SK-N-SH (cell line): ENCODE measurements around the gene ZNF514. TPM values are rescaled to one million over a fixed set of nuclear protein-coding genes. Genes with fewer than 3 reads are reported as not detected.
A peak's percentile ranks its signal among the peaks of the same experiment; 100 is the strongest.

Experiments
- CTCF ChIA-PET: fragments of 300-600, 350-600 bp; formaldehyde crosslinking; extraction: SDS; loops from one replicate; lab custom pipeline; 2021; lab: Yijun Ruan, JAX
- POLR2A ChIA-PET: fragments of 350-600 bp; sonication (Branson Sonifier 250); formaldehyde crosslinking; extraction: SDS; loops from one replicate; lab custom pipeline; 2020; ENCODE audit warnings: antibody characterized with exemption, inconsistent platforms; lab: Yijun Ruan, JAX
- DNase-seq: peaks from one replicate; pipeline ENCODE4 v3.0.0; 2012
- H2AFZ ChIP-seq: fragments of 200-600 bp; sonication (generic); 2 replicates; pipeline ENCODE4 v1.8.1; 2016; ENCODE audit warnings: antibody characterized with exemption, mild to moderate bottlenecking, low read depth
- H3F3A ChIP-seq: fragments of 200-600 bp; sonication (generic); replicated peaks from 2 replicates; pipeline ENCODE3; 2016; ENCODE audit warnings: antibody characterized with exemption, mild to moderate bottlenecking; ENCODE audit not compliant: insufficient read depth
- H3K27ac ChIP-seq, 2 experiments: fragments of 200-500 bp in 1 of 2; fragments of 200-600 bp in 1 of 2; sonication (Bioruptor generic) in 1 of 2; sonication (generic), shearing (Covaris generic) in 1 of 2; 2 replicates each; pipeline versions ENCODE4 v1.5.1 to v1.6.1; 2014 to 2016; ENCODE audit warnings: low read depth in 2 of 2, inconsistent platforms in 1 of 2, low read length in 1 of 2, mild to moderate bottlenecking in 1 of 2, mixed read lengths in 1 of 2
- H3K27me3 ChIP-seq: fragments of 200-600 bp; sonication (generic), shearing (Covaris generic); 2 replicates; pipeline ENCODE4 v1.6.1; 2016; ENCODE audit warnings: mixed run types; ENCODE audit not compliant: insufficient read depth
- H3K36me3 ChIP-seq, 2 experiments: fragments of 200-500 bp in 1 of 2; fragments of 200-600 bp in 1 of 2; sonication (Bioruptor generic) in 1 of 2; sonication (generic) in 1 of 2; replicated peaks in 1 of 2; 2 replicates each; pipeline versions ENCODE3 to v1.5.1; 2014 to 2016; ENCODE audit warnings: low read length in 1 of 2, mild to moderate bottlenecking in 1 of 2; ENCODE audit not compliant: insufficient read depth in 2 of 2, control insufficient read depth in 1 of 2
- H3K4me1 ChIP-seq, 2 experiments: fragments of 200-500 bp in 1 of 2; fragments of 200-600 bp in 1 of 2; sonication (Bioruptor generic) in 1 of 2; sonication (generic), shearing (Covaris generic) in 1 of 2; 2 replicates each; pipeline versions ENCODE4 v1.5.1 to v1.6.1; 2014 to 2016; ENCODE audit warnings: low read depth in 1 of 2, low read length in 1 of 2, mixed run types in 1 of 2; ENCODE audit not compliant: insufficient read depth in 2 of 2, control insufficient read depth in 1 of 2
- H3K4me2 ChIP-seq: fragments of 200-600 bp; sonication (generic), shearing (Covaris generic); 2 replicates; pipeline ENCODE4 v1.6.1; 2017; ENCODE audit warnings: mixed run types
- H3K4me3 ChIP-seq, 2 experiments: fragments of 200-500 bp in 1 of 2; fragments of 200-600 bp in 1 of 2; sonication (Bioruptor generic) in 1 of 2; sonication (generic), shearing (Covaris generic) in 1 of 2; 2 replicates each; pipeline versions ENCODE4 v1.5.1 to v1.8.1; 2014 to 2016; ENCODE audit warnings: low read depth in 2 of 2, inconsistent platforms in 1 of 2, low read length in 1 of 2, mild to moderate bottlenecking in 1 of 2, mixed read lengths in 1 of 2, moderate library complexity in 1 of 2
- H3K79me2 ChIP-seq: fragments of 200-600 bp; sonication (generic); 2 replicates; pipeline ENCODE4 v1.8.1; 2017; ENCODE audit warnings: mild to moderate bottlenecking; ENCODE audit not compliant: insufficient read depth
- H3K9ac ChIP-seq: fragments of 200-600 bp; sonication (generic); 2 replicates; pipeline ENCODE4 v1.6.1; 2017; ENCODE audit warnings: mixed run types
- H3K9me2 ChIP-seq: fragments of 200-600 bp; sonication (generic); 2 replicates; pipeline ENCODE4 v1.6.1; 2017; ENCODE audit warnings: mixed run types
- H3K9me3 ChIP-seq: fragments of 200-600 bp; sonication (generic); 2 replicates; pipeline ENCODE4 v1.6.1; 2017; ENCODE audit warnings: mixed run types, mild to moderate bottlenecking, moderate library complexity
- H4K20me1 ChIP-seq: fragments of 200-600 bp; sonication (generic); 2 replicates; pipeline ENCODE4 v1.6.1; 2017; ENCODE audit warnings: mild to moderate bottlenecking, mixed run types; ENCODE audit not compliant: insufficient read depth
- CHD2 ChIP-seq: fragments of 150-350 bp; IDR thresholded peaks from 2 replicates; pipeline ENCODE4 v1.6.1; 2018; ENCODE audit warnings: low read length; ENCODE audit not compliant: partially characterized antibody
- EP300 ChIP-seq, 2 experiments: IDR thresholded peaks; 2 replicates each; pipeline versions ENCODE4 v1.4.0 to v1.6.1; 2012; ENCODE audit warnings: borderline replicate concordance in 1 of 2, low read depth in 1 of 2, low read length in 1 of 2
- EZH2phosphoT487 ChIP-seq: fragments of 200-600 bp; sonication (generic); IDR thresholded peaks from 2 replicates; pipeline ENCODE4 v1.6.1; 2017; ENCODE audit warnings: low read depth, mixed run types, mild to moderate bottlenecking, antibody characterized with exemption, moderate library complexity, borderline replicate concordance
- FOSL2 ChIP-seq: IDR thresholded peaks from 2 replicates; pipeline ENCODE4 v1.4.0; 2012; ENCODE audit warnings: low read depth, mild to moderate bottlenecking, moderate library complexity, borderline replicate concordance
- FOXJ3 ChIP-seq: sonication (generic); formaldehyde crosslinking; IDR thresholded peaks from 2 replicates; pipeline ENCODE4 v1.5.1; 2020; ENCODE audit warnings: mild to moderate bottlenecking, missing genetic modification reagents
- NFIC ChIP-seq: IDR thresholded peaks from 2 replicates; pipeline ENCODE4 v1.4.0; 2012; ENCODE audit warnings: borderline replicate concordance
- NRF1 ChIP-seq: IDR thresholded peaks from 2 replicates; pipeline ENCODE4 v1.6.1; 2012; ENCODE audit warnings: low read depth, mild to moderate bottlenecking, low read length
- RAD21 ChIP-seq: IDR thresholded peaks from 2 replicates; pipeline ENCODE4 v1.6.1; 2012; ENCODE audit warnings: mild to moderate bottlenecking, low read length
- SIN3A ChIP-seq: IDR thresholded peaks from 2 replicates; pipeline ENCODE4 v1.6.1; 2012; ENCODE audit warnings: low read depth, mild to moderate bottlenecking, low read length, moderate library complexity, borderline replicate concordance
- TAF1 ChIP-seq: IDR thresholded peaks from 2 replicates; pipeline ENCODE4 v1.6.1; 2012; ENCODE audit warnings: low read depth, mild to moderate bottlenecking, low read length, moderate library complexity, borderline replicate concordance
- TCF12 ChIP-seq: IDR thresholded peaks from 2 replicates; pipeline ENCODE4 v1.4.0; 2012
- TEAD4 ChIP-seq: IDR thresholded peaks from 2 replicates; pipeline ENCODE4 v1.4.0; 2012; ENCODE audit warnings: mild to moderate bottlenecking, borderline replicate concordance; ENCODE audit not compliant: insufficient read depth
- WGBS: methylation state at CpG from one replicate; pipeline ENCODE4 v1.1.6; 2017; ENCODE audit warnings: low lambda C conversion rate; 5-methylcytosine and 5-hydroxymethylcytosine counted together
- polyA plus RNA-seq, 3 experiments: library from polyadenylated mRNA; depleted of rRNA; stranded (reverse); fragments of >200 nt; gene quantifications; 2 replicates each; pipeline ENCODE4 v1.2.3, GENCODE V29; 2012
- TF ChIP-seq, protein P1 (sequence below): IDR thresholded peaks from 2 replicates; pipeline ENCODE4 v1.4.0; 2012; ENCODE audit warnings: low read depth, borderline replicate concordance
- TF ChIP-seq, protein P2 (sequence below): IDR thresholded peaks from 2 replicates; pipeline ENCODE4; 2012
- TF ChIP-seq, protein P3 (sequence below): IDR thresholded peaks from 2 replicates; pipeline ENCODE4 v1.4.0; 2012; ENCODE audit warnings: low read depth

The ZNF514 gene
- polyA plus RNA-seq, 1 of the 3 experiments (the other 2 are of a cell fraction), result 9.0 TPM

DNA sequence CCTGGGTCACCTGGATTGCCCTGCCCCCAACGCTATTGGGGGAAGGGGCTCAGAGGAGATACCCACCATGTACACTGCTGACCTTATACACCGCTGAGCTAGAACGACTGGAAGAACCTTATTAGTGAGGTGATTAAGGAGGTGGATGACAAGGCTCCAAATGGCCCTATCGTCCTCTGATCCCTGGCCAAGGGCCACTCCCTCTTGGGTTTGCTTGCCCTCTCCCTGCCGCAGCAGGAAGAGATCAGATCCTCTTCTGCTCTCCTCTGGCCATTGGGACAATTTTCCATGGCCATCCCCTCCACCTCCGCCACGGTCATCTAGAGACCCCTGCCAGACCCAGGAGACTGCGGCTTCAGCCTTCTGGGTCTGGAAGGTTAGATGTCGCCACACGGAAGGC is 1.2 kb downstream of the ZNF514 start:
- peak overlapping the region; percentile 74 to 79 for H3K4me3 ChIP-seq
- TF ChIP-seq CHD2 (no peak), RAD21 (no peak), NFIC (no peak), FOSL2 (no peak)
- TF ChIP-seq, protein P1, sequence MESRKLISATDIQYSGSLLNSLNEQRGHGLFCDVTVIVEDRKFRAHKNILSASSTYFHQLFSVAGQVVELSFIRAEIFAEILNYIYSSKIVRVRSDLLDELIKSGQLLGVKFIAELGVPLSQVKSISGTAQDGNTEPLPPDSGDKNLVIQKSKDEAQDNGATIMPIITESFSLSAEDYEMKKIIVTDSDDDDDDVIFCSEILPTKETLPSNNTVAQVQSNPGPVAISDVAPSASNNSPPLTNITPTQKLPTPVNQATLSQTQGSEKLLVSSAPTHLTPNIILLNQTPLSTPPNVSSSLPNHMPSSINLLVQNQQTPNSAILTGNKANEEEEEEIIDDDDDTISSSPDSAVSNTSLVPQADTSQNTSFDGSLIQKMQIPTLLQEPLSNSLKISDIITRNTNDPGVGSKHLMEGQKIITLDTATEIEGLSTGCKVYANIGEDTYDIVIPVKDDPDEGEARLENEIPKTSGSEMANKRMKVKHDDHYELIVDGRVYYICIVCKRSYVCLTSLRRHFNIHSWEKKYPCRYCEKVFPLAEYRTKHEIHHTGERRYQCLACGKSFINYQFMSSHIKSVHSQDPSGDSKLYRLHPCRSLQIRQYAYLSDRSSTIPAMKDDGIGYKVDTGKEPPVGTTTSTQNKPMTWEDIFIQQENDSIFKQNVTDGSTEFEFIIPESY, result no peak
- H3K9me2 ChIP-seq, result no peaks in the 10 kb centered on the region
- H3K4me1 ChIP-seq, result peaks cover 0 to 16% of the 10 kb centered on the region in 2 experiments; a peak in 1 of 4 replicates
- no peak for DNase-seq
- 55% methylated on average over 9 of the region's 10 CpGs for whole genome bisulfite sequencing
- no peaks in the 10 kb centered on the region; the same call in 1 of the 2 replicates for H3K79me2 ChIP-seq
- POLR2A ChIA-PET, result interaction anchor here (2.6 kb wide), 1 partner anchor 37 kb away, joined by 8 read pairs; the partner anchor contains the start of gene MRPS5
- CTCF ChIA-PET, result interaction anchor here (1.1 to 1.9 kb wide), 2 partner anchors 43 to 136 kb away, joined by 4 read pairs; no protein-coding TSS in a partner anchor
- peak overlapping the region in 1 of 2 experiments; percentile 80; a peak in 1 of 4 replicates for H3K27ac ChIP-seq
- no peaks in the 10 kb centered on the region for H3K27me3 ChIP-seq
- no peaks in the 10 kb centered on the region for H4K20me1 ChIP-seq
- H3K4me2 ChIP-seq, result peak overlapping the region; percentile 93
- H3K36me3 ChIP-seq, result peaks cover 37 to 49% of the 10 kb centered on the region in 2 experiments
- H3K9me3 ChIP-seq, result no peaks in the 10 kb centered on the region
- H2AFZ ChIP-seq, result peak overlapping the region; percentile 84; the same call in 1 of the 2 replicates
- H3F3A ChIP-seq, result peaks cover 14% of the 10 kb centered on the region
- peak overlapping the region; percentile 80 for H3K9ac ChIP-seq

DNA sequence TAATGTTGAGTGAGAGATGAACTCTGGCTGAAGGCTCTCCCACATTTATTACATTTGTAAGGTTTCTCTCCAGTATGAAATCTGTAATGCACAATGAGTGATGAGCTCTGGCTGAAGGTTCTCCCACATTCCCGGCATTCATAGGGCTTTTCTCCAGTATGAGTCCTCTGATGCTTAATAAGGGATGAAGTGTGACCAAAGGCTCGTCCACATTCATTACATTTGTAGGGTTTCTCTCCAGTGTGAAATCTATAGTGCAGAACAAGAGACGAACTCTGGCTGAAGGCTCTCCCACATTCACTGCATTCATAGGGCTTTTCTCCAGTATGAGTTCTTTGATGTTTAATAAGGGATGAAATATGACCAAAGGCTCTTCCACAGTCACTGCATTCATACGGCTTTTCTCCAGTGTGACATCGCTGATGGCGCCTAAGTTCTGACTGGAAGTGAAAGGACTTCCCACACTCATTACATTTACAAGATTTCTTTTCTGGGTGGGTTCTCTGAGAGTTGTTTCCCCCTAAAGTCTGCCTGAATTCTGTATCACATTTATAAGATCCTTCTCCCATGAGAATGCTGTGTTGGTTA is 10.2 kb downstream of the ZNF514 start:
- no peak for DNase-seq
- ChIA-PET POLR2A (no interaction called here), CTCF (no interaction called here)

More for the DNA sequence above, 10.2 kb downstream of the ZNF514 start:
- no peak overlapping the region for H3K9ac ChIP-seq
- no peak overlapping the region for H3K4me2 ChIP-seq
- H3K27ac ChIP-seq, result no peak overlapping the region
- H3K4me3 ChIP-seq, result no peak overlapping the region; a peak in 1 of 4 replicates
- no peak for TF ChIP-seq SIN3A
- TF ChIP-seq NRF1, result no peak
- TF ChIP-seq FOXJ3 (CRISPR knock-in tag), result no peak
- TF ChIP-seq, protein P2, sequence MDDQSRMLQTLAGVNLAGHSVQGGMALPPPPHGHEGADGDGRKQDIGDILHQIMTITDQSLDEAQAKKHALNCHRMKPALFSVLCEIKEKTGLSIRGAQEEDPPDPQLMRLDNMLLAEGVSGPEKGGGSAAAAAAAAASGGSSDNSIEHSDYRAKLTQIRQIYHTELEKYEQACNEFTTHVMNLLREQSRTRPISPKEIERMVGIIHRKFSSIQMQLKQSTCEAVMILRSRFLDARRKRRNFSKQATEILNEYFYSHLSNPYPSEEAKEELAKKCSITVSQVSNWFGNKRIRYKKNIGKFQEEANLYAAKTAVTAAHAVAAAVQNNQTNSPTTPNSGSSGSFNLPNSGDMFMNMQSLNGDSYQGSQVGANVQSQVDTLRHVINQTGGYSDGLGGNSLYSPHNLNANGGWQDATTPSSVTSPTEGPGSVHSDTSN, result no peak
- TF ChIP-seq, protein P3, sequence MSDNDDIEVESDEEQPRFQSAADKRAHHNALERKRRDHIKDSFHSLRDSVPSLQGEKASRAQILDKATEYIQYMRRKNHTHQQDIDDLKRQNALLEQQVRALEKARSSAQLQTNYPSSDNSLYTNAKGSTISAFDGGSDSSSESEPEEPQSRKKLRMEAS, result no peak
- no peak for TF ChIP-seq TEAD4
- no peak for TF ChIP-seq EZH2phosphoT487
- no peak for TF ChIP-seq TCF12
- TF ChIP-seq TAF1, result no peak
- TF ChIP-seq EP300 (IDR thresholded peaks at IDR 0.05; ENCODE audit: borderline replicate concordance in 1 of 2, low read depth in 1 of 2, low read length in 1 of 2), result no peak
- no peaks in the 10 kb centered on the region for H4K20me1 ChIP-seq
- no peaks in the 10 kb centered on the region for H3K4me1 ChIP-seq
- H3K27me3 ChIP-seq, result no peaks in the 10 kb centered on the region
- peaks cover 29% of the 10 kb centered on the region for H3K9me3 ChIP-seq
- no peaks in the 10 kb centered on the region for H3F3A ChIP-seq
- H3K36me3 ChIP-seq, result peaks cover 59 to 72% of the 10 kb centered on the region in 2 experiments
- no peak overlapping the region for H2AFZ ChIP-seq
- H3K9me2 ChIP-seq, result no peaks in the 10 kb centered on the region
- WGBS, result 96% methylated on average over 6 of the region's 6 CpGs
- H3K79me2 ChIP-seq, result no peaks in the 10 kb centered on the region
